HL-60/S4 treated with retinoic acid at 250 ng/mL for 4 days and 3 days (cell line): ENCODE results near the gene CPHXL2.

Source experiments
- in situ Hi-C: fragments of 300-500 bp; cut with MboI; formaldehyde crosslinking; loops from 2 replicates; pipeline ENCODE4 v1.7.0; 2022; ENCODE audit warnings: low sequenced_read_pairs

The CPHXL2 gene

GRCh38 chr16:75676909-75677308, at the start of gene CPHXL2:
Gene CPHXL2 (minus strand): TSS chr16:75677009. CDS start chr16:75676999, 10 bp downstream.
- in situ Hi-C loops, result no loop called here

GRCh38 chr16:75726390-75726789, 49.6 kb upstream of the CPHXL2 start, which contains the start of gene CPHXL:
Gene CPHXL (minus strand): TSS chr16:75726490. CDS start chr16:75726442, 48 bp downstream.
- in situ Hi-C loops, result no loop called here

GRCh38 chr16:75718452-75718851, 41.6 kb upstream of the CPHXL2 start:
- in situ Hi-C loops, result no loop called here

GRCh38 chr16:75714661-75715060, 37.9 kb upstream of the CPHXL2 start:
- in situ Hi-C loops, result no loop called here

GRCh38 chr16:75710344-75710743, 33.5 kb upstream of the CPHXL2 start:
- in situ Hi-C loops, result no loop called here

- in situ Hi-C loops, result no loop called here
These were observed 26.5 kb upstream of the CPHXL2 start for GRCh38 chr16:75703306-75703705.

- in situ Hi-C loops, result no loop called here
These were observed 25.4 kb upstream of the CPHXL2 start for GRCh38 chr16:75702242-75702641.

GRCh38 chr16:75701361-75701760, 24.6 kb upstream of the CPHXL2 start, which contains the start of gene DUXB:
Gene DUXB (minus strand): TSS chr16:75701461. CDS start chr16:75701418, 43 bp downstream.
- in situ Hi-C loops, result no loop called here

GRCh38 chr16:75697571-75697970, 20.8 kb upstream of the CPHXL2 start:
- in situ Hi-C loops, result no loop called here

GRCh38 chr16:75695708-75696107, 18.9 kb upstream of the CPHXL2 start:
- in situ Hi-C loops, result no loop called here

GRCh38 chr16:75687361-75687760, 10.6 kb upstream of the CPHXL2 start:
- in situ Hi-C loops, result no loop called here

- in situ Hi-C loops, result no loop called here
These were observed 5.5 kb upstream of the CPHXL2 start for GRCh38 chr16:75682308-75682707.

GRCh38 chr16:75679366-75679765, 2.6 kb upstream of the CPHXL2 start:
- in situ Hi-C loops, result no loop called here

GRCh38 chr16:75667503-75667902, 9.3 kb downstream of the CPHXL2 start:
- in situ Hi-C loops, result no loop called here

- in situ Hi-C loops, result no loop called here
These were observed 16.0 kb downstream of the CPHXL2 start for GRCh38 chr16:75660726-75661302.

GRCh38 chr16:75660321-75660720, 16.5 kb downstream of the CPHXL2 start:
- in situ Hi-C loops, result no loop called here

GRCh38 chr16:75658175-75658574, 18.6 kb downstream of the CPHXL2 start:
- in situ Hi-C loops, result no loop called here

GRCh38 chr16:75653922-75654321, 22.9 kb downstream of the CPHXL2 start:
- in situ Hi-C loops, result no loop called here

GRCh38 chr16:75648265-75649076, 28.3 kb downstream of the CPHXL2 start:
- in situ Hi-C loops, result no loop called here

GRCh38 chr16:75647492-75648264, 29.1 kb downstream of the CPHXL2 start, which contains the start of the genes KARS1 and TERF2IP:
Gene KARS1 (minus strand): TSS chr16:75647665. CDS start chr16:75647639, 26 bp downstream.
Gene TERF2IP (plus strand): TSS chr16:75647773. CDS start chr16:75647883, 110 bp downstream.
- in situ Hi-C loops, result no loop called here

- in situ Hi-C loops, result no loop called here
These were observed 29.7 kb downstream of the CPHXL2 start for GRCh38 chr16:75647112-75647491.
